HG03135 (cell line): ENCODE measurements around the gene DEPDC1B.
"Not testable (repeated sequence)": the region's sequence is repeated elsewhere in the genome, so short reads cannot be mapped to it uniquely, and the experiment has no call there.

ENCODE experiments used
- ATAC-seq: cut with Tn5 transposase; IDR thresholded peaks from one replicate; pipeline ENCODE4 v1.9.1; 2021; ENCODE audit warnings: mild to moderate bottlenecking, moderate library complexity; ENCODE audit not compliant: unreplicated experiment

Gene DEPDC1B, protein sequence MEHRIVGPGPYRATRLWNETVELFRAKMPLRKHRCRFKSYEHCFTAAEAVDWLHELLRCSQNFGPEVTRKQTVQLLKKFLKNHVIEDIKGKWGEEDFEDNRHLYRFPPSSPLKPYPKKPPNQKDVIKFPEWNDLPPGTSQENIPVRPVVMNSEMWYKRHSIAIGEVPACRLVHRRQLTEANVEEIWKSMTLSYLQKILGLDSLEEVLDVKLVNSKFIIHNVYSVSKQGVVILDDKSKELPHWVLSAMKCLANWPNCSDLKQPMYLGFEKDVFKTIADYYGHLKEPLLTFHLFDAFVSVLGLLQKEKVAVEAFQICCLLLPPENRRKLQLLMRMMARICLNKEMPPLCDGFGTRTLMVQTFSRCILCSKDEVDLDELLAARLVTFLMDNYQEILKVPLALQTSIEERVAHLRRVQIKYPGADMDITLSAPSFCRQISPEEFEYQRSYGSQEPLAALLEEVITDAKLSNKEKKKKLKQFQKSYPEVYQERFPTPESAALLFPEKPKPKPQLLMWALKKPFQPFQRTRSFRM

DNA sequence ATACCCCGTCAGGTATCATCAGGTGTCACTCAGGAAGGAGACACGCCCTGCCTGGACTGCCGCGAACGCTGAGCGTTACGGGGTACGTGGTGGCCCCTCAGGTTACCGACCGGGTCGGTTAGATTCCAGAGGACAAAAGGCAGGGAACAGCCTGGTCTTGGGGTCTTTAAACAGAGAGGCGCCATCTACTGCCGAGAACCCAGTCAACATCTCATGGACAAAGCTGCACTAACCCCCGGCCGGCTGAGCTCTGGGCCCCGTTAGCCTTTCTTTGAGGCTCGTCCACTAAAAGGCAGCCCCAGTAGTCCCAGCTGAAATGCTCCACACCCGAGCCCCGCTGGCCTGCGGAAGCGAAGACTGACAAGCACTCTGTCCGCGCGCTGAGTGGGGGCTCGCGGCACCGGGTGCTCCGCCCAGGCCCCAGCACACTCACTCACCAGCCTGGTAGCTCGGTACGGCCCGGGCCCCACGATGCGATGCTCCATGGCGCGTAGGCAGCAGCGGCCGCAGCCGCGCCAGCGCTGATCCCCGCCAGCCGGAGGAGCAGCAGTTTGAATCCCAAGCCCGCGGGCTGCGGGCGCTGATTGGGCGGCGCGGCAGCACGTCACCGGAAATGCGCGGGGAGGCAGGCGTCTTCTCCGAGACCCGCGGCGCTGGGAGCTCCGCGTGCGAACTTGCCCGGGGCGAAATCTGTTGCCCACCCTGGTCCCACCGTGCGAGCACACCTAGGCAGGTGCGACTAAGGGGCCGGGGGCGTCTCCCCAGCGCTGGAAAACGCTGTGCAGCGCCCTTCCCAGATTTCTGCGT is at the start of gene DEPDC1B:
TSS of gene DEPDC1B (minus strand) at position 558 of the 807 bp plus-strand sequence. CDS start at position 485, 73 bp downstream.
- ATAC-seq: peak; percentile 95

DNA sequence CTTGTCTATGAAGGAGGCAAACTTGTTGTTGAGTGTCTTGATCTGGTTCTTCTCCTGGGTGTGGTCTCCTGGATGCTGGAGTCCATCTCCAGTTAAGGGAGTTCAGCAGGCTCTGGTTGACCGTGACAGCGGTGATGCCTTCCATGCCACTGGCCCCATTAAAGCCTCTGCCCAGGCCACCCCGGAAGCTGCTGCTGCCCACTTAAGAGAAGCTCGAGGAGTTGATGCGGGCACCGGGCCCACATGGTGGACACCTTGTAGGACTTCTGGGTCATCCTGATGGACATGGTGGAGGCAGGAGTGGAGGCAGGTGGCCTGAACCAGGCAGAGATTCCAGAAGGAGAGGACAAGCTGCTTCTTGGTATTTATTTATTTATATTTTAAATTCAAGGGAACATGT is 44.7 kb upstream of the DEPDC1B start:
- ATAC-seq: no peak

GRCh38 chr5:60743511-60744314 is 43.7 kb upstream of the DEPDC1B start:
- ATAC-seq: no peak

GRCh38 chr5:60740322-60740721 is 40.4 kb upstream of the DEPDC1B start:
- ATAC-seq: no peak

DNA sequence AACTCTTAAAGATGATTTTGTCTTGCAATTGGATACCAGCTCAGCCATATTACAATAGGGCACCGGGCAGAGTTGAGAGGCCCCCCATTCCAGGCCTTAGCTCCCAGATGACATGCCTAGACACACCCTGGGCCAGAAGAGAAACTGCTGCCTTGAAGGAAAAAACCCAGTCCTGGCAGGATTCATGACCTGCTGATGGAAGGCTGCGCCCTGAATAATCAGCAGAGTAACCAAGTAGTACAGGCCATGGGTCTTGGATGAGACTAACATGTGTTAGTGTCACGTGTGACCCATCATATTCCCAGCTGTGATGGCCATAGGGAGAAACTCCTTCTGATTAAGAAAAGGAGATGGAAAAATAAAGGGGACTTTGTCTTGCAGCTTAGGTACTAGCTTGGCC is 39.0 kb upstream of the DEPDC1B start:
- no peak for ATAC-seq

DNA sequence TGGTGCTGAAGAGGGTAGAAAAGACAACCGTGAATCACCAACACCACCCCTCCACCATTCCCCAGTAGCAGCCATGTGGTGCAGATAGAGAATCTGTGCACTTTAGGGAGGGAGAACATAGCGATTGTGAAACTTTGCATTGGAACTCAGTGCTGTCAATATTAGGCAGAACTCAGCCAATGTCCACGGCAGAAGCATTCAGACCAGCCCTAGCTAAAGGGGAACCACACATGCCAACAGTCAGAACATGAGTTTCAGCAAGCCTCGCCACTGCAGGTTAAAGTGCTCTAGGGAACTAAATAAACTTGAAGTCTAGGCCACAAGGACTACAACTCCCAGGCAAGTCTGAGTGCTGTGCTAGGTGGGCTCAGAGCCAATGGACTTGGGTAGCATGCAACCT is 38.5 kb upstream of the DEPDC1B start:
- no peak for ATAC-seq

DNA sequence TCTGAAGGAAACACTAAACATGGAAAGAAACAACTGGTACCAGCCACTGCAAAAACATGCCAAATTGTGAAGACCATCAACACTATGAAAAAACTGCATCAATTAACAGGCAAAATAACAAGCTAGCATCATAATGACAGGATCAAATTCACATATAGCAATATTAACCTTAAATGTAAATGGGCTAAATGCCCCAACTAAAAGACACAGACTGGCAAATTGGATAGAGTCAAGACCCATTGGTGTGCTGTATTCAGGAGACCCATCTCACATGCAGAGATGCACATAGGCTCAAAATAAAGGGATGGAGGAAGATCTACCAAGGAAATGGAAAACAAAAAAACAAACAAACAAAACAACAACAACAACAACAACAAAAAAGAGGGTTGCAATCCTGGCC is 30.9 kb upstream of the DEPDC1B start:
- not testable (repeated sequence) for ATAC-seq

GRCh38 chr5:60727033-60727679 is 27.2 kb upstream of the DEPDC1B start:
- no peak for ATAC-seq

DNA sequence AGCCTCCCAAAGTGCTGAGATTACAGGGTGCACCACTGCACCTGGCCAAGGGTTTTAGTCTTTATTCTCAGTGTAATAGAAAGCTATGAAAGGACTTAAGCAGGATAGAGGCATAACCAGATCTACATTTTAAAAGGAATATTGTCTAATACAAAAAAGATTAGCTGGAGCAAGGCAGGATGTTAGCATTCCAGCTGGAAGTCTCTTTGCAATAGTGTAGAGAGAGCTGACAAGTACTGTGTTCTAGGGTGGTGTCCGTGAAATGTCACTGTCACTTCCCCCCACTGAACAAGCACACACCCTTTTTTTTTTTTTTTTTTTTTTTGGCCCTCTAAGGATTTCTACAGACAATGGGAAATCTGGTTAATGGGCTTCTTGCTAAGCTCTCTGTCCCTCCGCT is 24.2 kb upstream of the DEPDC1B start:
- no peak for ATAC-seq

- ATAC-seq: no peak
Observed at GRCh38 chr5:60722416-60722815, 22.4 kb upstream of the DEPDC1B start.

DNA sequence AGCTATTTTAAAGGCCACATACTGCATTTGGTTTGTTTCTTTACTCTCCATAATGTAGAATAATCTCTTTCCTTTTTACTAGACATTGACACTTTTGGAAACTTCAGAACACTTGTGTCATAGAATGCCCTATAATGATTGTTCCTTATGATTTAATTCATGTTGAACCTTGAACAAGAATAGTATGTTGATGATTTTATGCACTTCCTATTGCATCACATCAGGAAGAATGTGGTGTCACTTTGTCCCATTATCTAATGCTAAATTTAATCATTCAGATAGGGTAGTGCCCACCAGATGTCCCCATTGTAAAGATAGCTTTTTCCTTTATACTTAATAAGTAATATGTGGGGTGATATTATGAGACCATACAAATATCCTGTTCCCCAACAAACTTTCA is 19.4 kb upstream of the DEPDC1B start:
- ATAC-seq: no peak

GRCh38 chr5:60718166-60718892 is 18.4 kb upstream of the DEPDC1B start:
- ATAC-seq: no peak

- ATAC-seq: not testable (repeated sequence)
Observed at GRCh38 chr5:60715201-60715928, 15.4 kb upstream of the DEPDC1B start.

GRCh38 chr5:60712950-60713349 is 13.0 kb upstream of the DEPDC1B start:
- ATAC-seq: no peak

DNA sequence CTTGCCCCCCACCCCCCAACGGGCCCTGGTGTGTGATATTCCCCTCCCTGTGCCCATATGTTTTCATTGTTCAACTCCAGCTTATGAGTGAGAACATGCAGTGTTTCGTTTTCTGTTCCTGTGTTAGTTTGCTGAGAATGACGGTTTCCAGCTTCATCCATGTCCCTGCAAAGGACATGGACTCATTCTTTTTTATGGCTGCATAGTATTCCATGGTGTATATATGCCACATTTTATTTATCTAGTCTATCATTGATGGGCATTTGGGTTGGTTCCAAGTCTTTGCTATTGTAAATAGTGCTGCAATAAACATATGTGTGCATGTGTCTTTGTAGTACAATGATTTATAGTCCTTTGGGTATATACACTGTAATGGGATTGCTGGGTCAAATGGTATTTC is 11.9 kb upstream of the DEPDC1B start:
- ATAC-seq: not testable (repeated sequence)

DNA sequence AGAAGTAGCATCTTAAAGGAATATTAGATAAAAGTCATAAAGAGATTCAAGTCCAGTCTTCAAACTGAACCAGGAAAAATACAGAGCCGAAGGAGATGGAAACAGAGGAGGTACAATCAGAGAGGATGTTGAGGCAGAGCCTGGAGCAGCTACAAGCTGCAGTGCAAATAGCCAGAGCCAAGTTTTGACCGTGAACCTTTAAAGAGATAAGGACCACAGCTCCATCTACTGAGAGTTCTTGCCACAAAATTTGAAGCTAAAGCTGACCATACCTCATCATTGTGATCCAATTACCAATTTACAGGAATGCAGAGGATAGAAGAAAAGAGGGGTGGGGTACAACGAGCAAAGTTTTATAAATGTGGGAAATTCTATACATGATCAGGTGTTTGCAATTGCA is 10.4 kb upstream of the DEPDC1B start:
- ATAC-seq: no peak

DNA sequence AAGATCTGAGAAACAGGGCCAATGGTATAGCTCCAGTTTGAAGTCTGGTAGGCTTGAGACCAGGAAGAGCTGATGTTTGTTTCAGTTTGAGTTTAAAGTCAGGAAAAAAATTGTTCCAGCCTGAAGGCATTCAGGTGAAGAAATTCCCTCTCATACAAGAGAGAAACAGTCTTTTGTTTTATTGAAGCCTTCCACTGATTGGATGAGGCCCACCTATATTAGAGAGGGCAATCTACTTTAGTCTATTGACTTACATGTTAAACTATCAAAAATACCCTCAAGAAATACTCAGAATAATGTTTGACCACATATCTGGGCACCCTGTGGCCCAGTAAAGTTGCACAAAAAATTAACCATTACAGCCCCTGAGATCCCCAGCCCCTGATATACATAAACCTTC is 5.2 kb upstream of the DEPDC1B start:
- ATAC-seq: no peak

- no peak for ATAC-seq
Observed at GRCh38 chr5:60703944-60704343, 4.0 kb upstream of the DEPDC1B start.

GRCh38 chr5:60701321-60701968 is 1.5 kb upstream of the DEPDC1B start:
- no peak for ATAC-seq
